Stomach (tissue), 4 donors: ENCODE measurements around the gene CLDN18.

Source experiments
- CTCF ChIP-seq, 7 experiments: fragments of 450-650 bp in 4 of 7; fragments of 200-600 bp in 3 of 7; sonication (generic) in 3 of 7; IDR thresholded peaks; one replicate each; pipeline ENCODE4 v1.5.1; 2016 to 2019; ENCODE audit warnings: antibody characterized with exemption in 7 of 7, control low read depth in 2 of 7, mild to moderate bottlenecking in 1 of 7
- EP300 ChIP-seq: sonication (generic); formaldehyde crosslinking; IDR thresholded peaks from one replicate; pipeline ENCODE4 v1.6.1; 2017; ENCODE audit warnings: antibody characterized with exemption
- POLR2A ChIP-seq, 4 donors: fragments of 450-650 bp; IDR thresholded peaks; one replicate each; pipeline ENCODE4 v1.6.1; 2016; ENCODE audit warnings: antibody characterized with exemption in 4 of 4, control low read depth in 2 of 4, mild to moderate bottlenecking in 1 of 4, moderate library complexity in 1 of 4
- POLR2AphosphoS5 ChIP-seq, 3 donors: sonication (generic); formaldehyde crosslinking; IDR thresholded peaks; one replicate each; pipeline ENCODE4 v1.6.1; 2016; ENCODE audit warnings: antibody characterized with exemption in 3 of 3

GRCh38 chr3:138023754-138024153, 13.8 kb downstream of the CLDN18 start:
- no peak for TF ChIP-seq CTCF (IDR thresholded peaks at IDR 0.05)
- peak in 1 of 3 donors; percentile 26 for TF ChIP-seq POLR2AphosphoS5 (IDR thresholded peaks at IDR 0.05)
- no peak for TF ChIP-seq EP300
- no peak for TF ChIP-seq POLR2A (IDR thresholded peaks at IDR 0.05)
